Breast epithelium (tissue), 3 donors: ENCODE data around the gene THBS3.

Experiments used
- POLR2A ChIP-seq: fragments of 450-650 bp; IDR thresholded peaks from one replicate; pipeline ENCODE4 v1.6.1; 2016; ENCODE audit warnings: antibody characterized with exemption, mild to moderate bottlenecking, moderate library complexity
- TF ChIP-seq, protein P1 (sequence below), 3 donors: fragments of 450-650 bp; IDR thresholded peaks; one replicate each; pipeline ENCODE4 v1.5.1; 2016 to 2017; ENCODE audit warnings: antibody characterized with exemption in 3 of 3, mild to moderate bottlenecking in 3 of 3, moderate library complexity in 3 of 3

DNA sequence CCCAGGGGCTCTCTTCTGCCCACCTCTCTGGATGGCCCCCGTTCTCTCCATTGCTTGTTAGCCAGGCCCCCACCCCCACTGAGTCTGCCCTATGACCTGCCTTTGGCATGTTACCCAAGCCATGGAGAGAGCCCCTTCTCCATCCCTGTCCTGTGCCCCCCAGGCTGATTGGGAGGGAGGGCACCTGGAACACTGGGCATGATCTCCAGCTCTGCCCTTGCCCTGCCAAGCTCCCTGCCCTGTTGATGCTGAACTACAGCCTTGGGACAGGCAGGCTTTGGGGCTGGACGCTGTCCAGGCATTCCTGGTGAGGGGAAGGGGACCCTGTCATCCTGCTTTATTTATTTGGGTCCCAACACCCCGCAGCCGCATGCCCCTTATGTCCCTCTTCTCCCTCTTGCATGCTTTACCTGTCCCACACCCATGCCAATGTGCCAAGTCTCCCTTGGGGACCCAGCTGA, 23.3 kb downstream of the THBS3 start:
- TF ChIP-seq, protein P1, sequence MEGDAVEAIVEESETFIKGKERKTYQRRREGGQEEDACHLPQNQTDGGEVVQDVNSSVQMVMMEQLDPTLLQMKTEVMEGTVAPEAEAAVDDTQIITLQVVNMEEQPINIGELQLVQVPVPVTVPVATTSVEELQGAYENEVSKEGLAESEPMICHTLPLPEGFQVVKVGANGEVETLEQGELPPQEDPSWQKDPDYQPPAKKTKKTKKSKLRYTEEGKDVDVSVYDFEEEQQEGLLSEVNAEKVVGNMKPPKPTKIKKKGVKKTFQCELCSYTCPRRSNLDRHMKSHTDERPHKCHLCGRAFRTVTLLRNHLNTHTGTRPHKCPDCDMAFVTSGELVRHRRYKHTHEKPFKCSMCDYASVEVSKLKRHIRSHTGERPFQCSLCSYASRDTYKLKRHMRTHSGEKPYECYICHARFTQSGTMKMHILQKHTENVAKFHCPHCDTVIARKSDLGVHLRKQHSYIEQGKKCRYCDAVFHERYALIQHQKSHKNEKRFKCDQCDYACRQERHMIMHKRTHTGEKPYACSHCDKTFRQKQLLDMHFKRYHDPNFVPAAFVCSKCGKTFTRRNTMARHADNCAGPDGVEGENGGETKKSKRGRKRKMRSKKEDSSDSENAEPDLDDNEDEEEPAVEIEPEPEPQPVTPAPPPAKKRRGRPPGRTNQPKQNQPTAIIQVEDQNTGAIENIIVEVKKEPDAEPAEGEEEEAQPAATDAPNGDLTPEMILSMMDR (IDR thresholded peaks at IDR 0.05): no peak
- TF ChIP-seq POLR2A: no peak
